ENCODE data around the gene DNAAF2.

DNAAF2 gene

DNA sequence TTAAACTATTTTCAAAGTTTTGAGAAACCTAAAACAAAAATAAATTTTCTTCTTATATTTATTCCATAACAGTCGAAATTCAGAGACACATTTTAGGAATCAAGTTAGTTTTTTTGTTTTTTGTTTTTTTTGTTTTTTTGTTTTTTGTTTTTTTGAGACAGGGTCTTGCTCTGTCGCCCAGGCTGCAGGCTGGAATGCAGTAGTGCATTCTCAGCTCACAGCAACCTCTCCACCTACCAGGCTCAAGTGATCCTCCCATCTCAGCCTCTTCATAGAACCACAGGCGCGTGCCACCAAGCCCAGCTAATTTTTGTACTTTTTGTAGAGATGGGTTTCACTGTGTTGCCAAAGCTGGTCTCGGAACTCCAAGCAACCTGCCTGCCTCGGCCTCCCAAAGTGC, 18.5 kb upstream of the DNAAF2 start:
- no peak overlapping the region for H3K27ac ChIP-seq
- H3K27me3 ChIP-seq: no peaks in the 10 kb centered on the region
- no peaks in the 10 kb centered on the region for H3K4me1 ChIP-seq
- no peaks in the 10 kb centered on the region for H3K9me3 ChIP-seq (replicated peaks in 1 of 11)
- no peak overlapping the region for H3K9ac ChIP-seq
- peaks cover 0 to 11% (median 0%) of the 10 kb centered on the region in 11 experiments; a peak in 6 of 22 replicates for H4K20me1 ChIP-seq
- peaks cover 0 to 77% (median 44%) of the 10 kb centered on the region in 11 experiments; a peak in 15 of 22 replicates for H3K36me3 ChIP-seq
- H3K4me2 ChIP-seq: no peak overlapping the region
- TF ChIP-seq Cebpa-rat (IDR thresholded peaks at IDR 0.05): no peak
- no peak overlapping the region for H3K4me3 ChIP-seq

DNA sequence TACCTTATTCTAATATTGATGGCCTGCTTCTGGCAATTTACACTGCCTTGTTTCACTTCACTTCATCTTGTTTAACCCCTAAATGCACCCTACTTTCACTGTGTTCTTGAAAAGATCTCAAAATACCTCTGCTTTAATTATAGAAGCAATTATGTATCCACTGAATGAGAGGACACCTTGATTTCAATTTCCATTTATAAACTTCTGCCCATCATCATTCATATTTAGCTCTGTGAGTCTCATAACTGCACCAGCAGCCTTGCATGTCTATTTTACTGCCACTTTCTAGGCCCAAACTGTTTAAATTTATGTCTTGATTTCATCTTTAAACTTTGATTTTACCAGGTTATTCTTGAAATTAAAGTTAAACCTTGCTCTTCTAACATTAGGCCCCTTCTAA, 7.1 kb upstream of the DNAAF2 start:
- peak overlapping the region in 9 of 11 experiments; percentile 34 to 65 (median 46); a peak in 16 of 22 replicates for H3K4me2 ChIP-seq
- H3K36me3 ChIP-seq: peaks cover 40 to 89% (median 70%) of the 10 kb centered on the region in 11 experiments
- H3K27ac ChIP-seq: no peak overlapping the region

DNA sequence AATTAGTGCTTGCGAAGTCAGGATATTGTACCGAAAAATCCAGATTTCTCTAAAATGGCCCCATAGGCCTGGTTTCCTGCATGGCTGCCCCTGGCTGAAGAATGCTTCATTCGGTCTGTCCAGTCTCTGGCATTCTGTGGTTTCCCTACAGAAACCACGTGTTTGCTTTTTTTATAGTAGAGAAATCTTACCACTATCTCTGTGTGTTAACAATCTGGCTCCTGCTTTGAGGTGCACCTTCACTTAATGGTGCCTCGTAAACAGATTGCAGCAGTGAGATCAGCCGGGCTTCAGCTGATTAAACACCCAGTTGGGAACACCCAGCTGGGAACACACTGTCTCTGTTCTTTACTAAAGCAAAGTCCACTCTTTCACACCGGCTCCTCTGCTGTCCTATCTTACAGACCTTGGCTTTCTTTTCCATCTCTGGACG, 6.7 kb upstream of the DNAAF2 start:
- H3K36me3 ChIP-seq: peaks cover 41 to 89% (median 70%) of the 10 kb centered on the region in 11 experiments
- no peak for TF ChIP-seq Cebpa-rat (IDR thresholded peaks at IDR 0.05)
- no peaks in the 10 kb centered on the region for H3K9me3 ChIP-seq (replicated peaks in 1 of 11)
- peaks cover 9 to 82% (median 55%) of the 10 kb centered on the region in 11 experiments; a peak in 17 of 22 replicates for H4K20me1 ChIP-seq
- peak overlapping the region; percentile 18 to 65 (median 46) for H3K4me2 ChIP-seq
- H3K9ac ChIP-seq: peak overlapping the region in 2 of 11 experiments; percentile 21 to 25; a peak in 3 of 22 replicates
- H3K4me1 ChIP-seq: peaks cover 14 to 41% (median 26%) of the 10 kb centered on the region in 10 experiments
- no peaks in the 10 kb centered on the region for H3K27me3 ChIP-seq
- no peak overlapping the region for H3K4me3 ChIP-seq
- peak overlapping the region in 1 of 11 experiments; percentile 5; a peak in 1 of 22 replicates for H3K27ac ChIP-seq

More for the DNA sequence above, 7.1 kb upstream of the DNAAF2 start:
- H3K4me3 ChIP-seq: no peak overlapping the region
- peaks cover 5 to 82% (median 53%) of the 10 kb centered on the region in 11 experiments; a peak in 17 of 22 replicates for H4K20me1 ChIP-seq
- no peak for TF ChIP-seq Cebpa-rat (IDR thresholded peaks at IDR 0.05)
- H3K9me3 ChIP-seq (replicated peaks in 1 of 11): no peaks in the 10 kb centered on the region
- H3K4me1 ChIP-seq: peaks cover 12 to 36% (median 22%) of the 10 kb centered on the region in 10 experiments
- H3K9ac ChIP-seq: peak overlapping the region in 2 of 11 experiments; percentile 21 to 25; a peak in 2 of 22 replicates
- no peaks in the 10 kb centered on the region for H3K27me3 ChIP-seq

DNA sequence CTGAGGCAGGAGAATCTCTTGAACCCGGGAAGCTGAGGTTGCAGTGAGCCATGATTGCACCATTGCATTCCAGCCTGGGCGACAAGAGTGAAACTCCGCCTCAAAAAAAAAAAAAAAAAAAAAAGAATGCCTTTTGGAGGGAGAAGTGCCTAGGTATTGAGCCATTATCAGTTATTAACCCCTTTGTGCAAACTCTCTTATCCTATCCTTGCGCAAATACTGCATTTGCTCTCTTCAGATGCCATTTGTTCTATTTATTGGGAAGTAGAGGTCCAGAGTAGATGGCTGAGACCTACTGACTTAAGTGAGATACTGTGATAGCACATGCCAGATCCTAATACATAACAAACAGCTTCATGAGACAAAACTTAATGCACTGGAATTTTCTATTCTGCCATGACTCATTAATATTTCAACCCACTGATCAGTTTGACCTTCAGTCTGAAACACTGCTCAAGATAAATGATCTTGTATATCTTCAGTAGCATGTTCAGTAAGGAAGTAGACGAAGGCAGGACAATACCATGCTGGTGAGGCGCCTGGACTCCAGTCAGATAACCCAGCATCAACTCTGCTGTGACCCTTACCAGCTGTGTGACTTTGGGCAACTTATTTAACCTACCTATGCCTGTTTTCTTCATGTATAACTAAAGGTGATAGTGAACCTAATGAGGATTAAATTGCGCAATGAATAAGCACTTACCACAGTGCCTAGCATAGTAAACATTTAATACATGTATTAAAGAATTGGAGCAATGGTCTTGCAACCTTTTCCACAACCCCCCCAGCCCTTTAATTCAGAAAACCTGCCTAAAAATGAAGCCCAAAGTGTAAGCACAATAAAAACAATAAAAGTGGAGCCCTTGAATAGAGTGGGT, 5.7 kb upstream of the DNAAF2 start:
- Histone ChIP-seq H3K9ac (no peak overlapping the region), H3K27me3 (no peaks in the 10 kb centered on the region), H3K4me2 (peak overlapping the region; percentile 4 to 65 (median 46); a peak in 21 of 22 replicates), H3K27ac (0 out of 22 replicates have a peak overlapping the region, but pooled peaks of 1 of the 11 experiments have one; percentile 5), H4K20me1 (peaks cover 13 to 82% (median 56%) of the 10 kb centered on the region in 11 experiments; a peak in 20 of 22 replicates), H3K36me3 (peaks cover 40 to 87% (median 70%) of the 10 kb centered on the region in 11 experiments), H3K4me1 (peaks cover 23 to 50% (median 36%) of the 10 kb centered on the region in 10 experiments), H3K4me3 (no peak overlapping the region), H3K9me3 (replicated peaks in 1 of 11) (no peaks in the 10 kb centered on the region)
- peak in 8 of 11 experiments; percentile 40 to 90 (median 77); a peak in 15 of 22 replicates for TF ChIP-seq Cebpa-rat (IDR thresholded peaks at IDR 0.05)

DNA sequence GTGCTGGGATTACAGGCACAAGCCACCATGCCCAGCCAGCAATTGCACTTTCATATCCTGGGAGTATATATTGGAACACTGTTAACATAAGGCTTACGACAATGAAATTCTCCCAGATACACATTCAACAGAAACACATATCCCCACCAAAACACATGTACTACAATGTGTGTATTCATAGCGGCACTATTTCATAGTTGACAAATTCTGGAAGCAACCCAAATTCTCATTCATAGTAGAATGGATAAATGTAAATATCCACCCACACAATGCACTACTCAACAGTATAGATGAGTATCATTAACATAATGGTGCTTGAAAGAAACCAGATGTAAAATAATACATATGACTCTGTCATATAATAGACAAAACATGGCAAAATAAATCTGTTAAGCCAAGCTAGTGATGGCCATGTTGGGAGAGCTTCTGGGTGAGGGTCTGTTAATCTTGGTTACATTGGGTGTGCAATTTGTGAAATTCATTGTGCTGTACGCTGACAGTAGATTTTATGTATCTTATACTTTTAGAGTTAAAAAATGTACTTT, 2.6 kb upstream of the DNAAF2 start:
- Histone ChIP-seq H3K4me3 (no peak overlapping the region), H3K9me3 (replicated peaks in 1 of 11) (no peaks in the 10 kb centered on the region), H3K36me3 (peaks cover 35 to 66% (median 50%) of the 10 kb centered on the region in 11 experiments), H4K20me1 (peaks cover 10 to 75% (median 58%) of the 10 kb centered on the region in 11 experiments; a peak in 19 of 22 replicates), H3K27me3 (no peaks in the 10 kb centered on the region), H3K4me2 (peak overlapping the region in 7 of 11 experiments; percentile 76 to 95 (median 89); a peak in 7 of 22 replicates), H3K4me1 (peaks cover 25 to 51% (median 37%) of the 10 kb centered on the region in 10 experiments), H3K27ac (no peak overlapping the region), H3K9ac (no peak overlapping the region)
- no peak for TF ChIP-seq Cebpa-rat (IDR thresholded peaks at IDR 0.05)

DNA sequence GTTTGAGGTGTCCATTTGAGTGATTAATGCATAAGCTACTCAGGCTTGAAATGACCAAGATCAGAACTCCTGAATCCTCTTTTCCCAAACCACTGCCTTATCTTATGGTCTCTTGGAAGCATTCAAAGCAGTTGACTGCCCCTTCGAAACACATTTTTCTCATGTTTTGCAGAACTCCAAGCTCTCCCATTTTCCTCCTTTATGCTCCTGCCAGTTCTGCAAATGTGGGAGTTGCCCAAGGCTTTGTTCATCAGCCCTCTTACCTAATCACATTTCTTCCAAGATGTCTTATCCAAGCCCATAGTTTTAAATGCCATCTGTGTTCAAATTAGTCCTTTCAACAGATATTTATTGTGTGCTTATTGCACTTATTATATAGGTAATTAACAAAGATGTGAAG, 1.8 kb upstream of the DNAAF2 start:
- H3K4me3 ChIP-seq: 0 out of 20 replicates have a peak overlapping the region, but pooled peaks of 1 of the 10 experiments have one; percentile 95
- H4K20me1 ChIP-seq: peaks cover 16 to 75% (median 57%) of the 10 kb centered on the region in 11 experiments; a peak in 19 of 22 replicates
- TF ChIP-seq Cebpa-rat (IDR thresholded peaks at IDR 0.05): no peak
- peaks cover 27 to 55% (median 39%) of the 10 kb centered on the region in 10 experiments for H3K4me1 ChIP-seq
- H3K27ac ChIP-seq: no peak overlapping the region
- 0 out of 22 replicates have a peak overlapping the region, but pooled peaks of 1 of the 11 experiments have one; percentile 12 for H3K9ac ChIP-seq
- no peaks in the 10 kb centered on the region for H3K27me3 ChIP-seq
- H3K4me2 ChIP-seq: peak overlapping the region; percentile 76 to 95 (median 89)
- H3K36me3 ChIP-seq: peaks cover 35 to 59% (median 50%) of the 10 kb centered on the region in 11 experiments
- no peaks in the 10 kb centered on the region for H3K9me3 ChIP-seq (replicated peaks in 1 of 11)

GRCh38 chr14:49633640-49634546, 1.2 kb downstream of the DNAAF2 start:
- TF ChIP-seq Cebpa-rat (IDR thresholded peaks at IDR 0.05): no peak
- Histone ChIP-seq H3K4me1 (peaks cover 39 to 64% (median 50%) of the 10 kb centered on the region in 10 experiments), H3K36me3 (peaks cover 24 to 50% (median 30%) of the 10 kb centered on the region in 11 experiments), H3K27ac (peak overlapping the region; percentile 90 to 97 (median 96)), H3K27me3 (no peaks in the 10 kb centered on the region), H3K4me2 (peak overlapping the region; percentile 76 to 95 (median 89)), H3K4me3 (peak overlapping the region; percentile 77 to 99 (median 94)), H3K9me3 (replicated peaks in 1 of 11) (no peaks in the 10 kb centered on the region), H4K20me1 (peaks cover 27 to 75% (median 60%) of the 10 kb centered on the region in 11 experiments; a peak in 21 of 22 replicates), H3K9ac (peak overlapping the region; percentile 90 to 97 (median 96))

All from BLaER1 treated with 17β-estradiol and CSF1 and Interleukin-3, amounts not matched to agents 10 nM and 100 nM (cell line).